Fibroblast of lung (primary cell): ENCODE results near the gene N4BP2L2. TPM values are rescaled to one million over a fixed set of nuclear protein-coding genes. Genes with fewer than 3 reads are reported as not detected.

ENCODE experiments used
- DNase-seq, 2 donors: peaks; one replicate each; pipeline versions ENCODE4 v3.0.0 to v3.0.0-alpha.2; 2010; ENCODE audit warnings: low read depth in 2 of 2
- H2AFZ ChIP-seq: 2 replicates; pipeline ENCODE4 v1.5.1; 2012; ENCODE audit warnings: low read length, control low read depth, inconsistent platforms
- H3K27ac ChIP-seq: 2 replicates; pipeline ENCODE4 v1.5.1; 2011; ENCODE audit warnings: low read length, control low read depth; ENCODE audit not compliant: insufficient read depth
- H3K27me3 ChIP-seq: 2 replicates; pipeline ENCODE4 v1.5.1; 2011; ENCODE audit warnings: mild to moderate bottlenecking, low read length; ENCODE audit not compliant: control insufficient read depth, insufficient read depth
- H3K36me3 ChIP-seq: 2 replicates; pipeline ENCODE4 v1.5.1; 2011; ENCODE audit warnings: low read length; ENCODE audit not compliant: control insufficient read depth, insufficient read depth
- H3K4me1 ChIP-seq: 2 replicates; pipeline ENCODE4 v1.5.1; 2011; ENCODE audit warnings: low read length; ENCODE audit not compliant: control insufficient read depth, insufficient read depth; ENCODE audit errors: extremely low read depth
- H3K4me2 ChIP-seq: 2 replicates; pipeline ENCODE4 v1.5.1; 2011; ENCODE audit warnings: low read length, control low read depth; ENCODE audit not compliant: insufficient read depth; ENCODE audit errors: extremely low read depth
- H3K4me3 ChIP-seq, 4 experiments: fragments of 200-600 bp in 1 of 4; sonication (generic) in 1 of 4; replicated peaks in 1 of 4; 2 replicates each; pipeline ENCODE4 v1.5.1; 2011 to 2016; ENCODE audit warnings: low read length in 4 of 4, low read depth in 3 of 4, mild to moderate bottlenecking in 3 of 4, control low read depth in 2 of 4, inconsistent platforms in 1 of 4, mixed read lengths in 1 of 4; ENCODE audit not compliant: insufficient read depth in 1 of 4; ENCODE audit errors: control extremely low read depth in 1 of 4
- H3K79me2 ChIP-seq: 2 replicates; pipeline ENCODE4 v1.5.1; 2012; ENCODE audit warnings: mild to moderate bottlenecking, low read length, inconsistent platforms; ENCODE audit not compliant: control insufficient read depth, insufficient read depth
- H3K9ac ChIP-seq: 2 replicates; pipeline ENCODE4 v1.5.1; 2011; ENCODE audit warnings: mild to moderate bottlenecking, low read length, control low read depth; ENCODE audit not compliant: insufficient read depth
- H3K9me3 ChIP-seq: 2 replicates; pipeline ENCODE4 v1.5.1; 2012; ENCODE audit warnings: low read depth, low read length; ENCODE audit not compliant: control insufficient read depth, insufficient read depth
- H4K20me1 ChIP-seq: 2 replicates; pipeline ENCODE4 v1.5.1; 2011; ENCODE audit warnings: low read length; ENCODE audit not compliant: control insufficient read depth, insufficient read depth; ENCODE audit errors: extremely low read depth
- CTCF ChIP-seq, 2 donors: IDR thresholded peaks in 1 of 2; conservative IDR thresholded peaks in 1 of 2; 1 replicate in 1 of 2; 2 replicates in 1 of 2; pipeline ENCODE4 v1.5.1; 2011 to 2012; ENCODE audit warnings: low read length in 2 of 2, control low read depth in 1 of 2, inconsistent platforms in 1 of 2, low read depth in 1 of 2, mild to moderate bottlenecking in 1 of 2
- EZH2 ChIP-seq: IDR thresholded peaks from 2 replicates; pipeline ENCODE4 v1.5.1; 2012; ENCODE audit warnings: low read length, control low read depth, mild to moderate bottlenecking; ENCODE audit errors: missing control alignments
- polyA plus RNA-seq, 2 donors: library from polyadenylated mRNA; depleted of rRNA in 1 of 2; stranded (reverse) in 1 of 2; unstranded in 1 of 2; fragments of >200 nt; gene quantifications; 2 replicates each; pipeline ENCODE4 v1.2.1, GENCODE V29; 2011 to 2012; ENCODE audit warnings: missing spikeins in 1 of 2
- total RNA-seq: library from RNA; depleted of rRNA; stranded (reverse); fragments of >200 nt; gene quantifications from 2 replicates; pipeline ENCODE4 v1.2.1, GENCODE V29; 2014

N4BP2L2 gene
- total and polyA plus RNA-seq, 2 donors (not counting 1 experiment from before 2014, with no cell fraction given): 62.4 to 139 TPM

DNA sequence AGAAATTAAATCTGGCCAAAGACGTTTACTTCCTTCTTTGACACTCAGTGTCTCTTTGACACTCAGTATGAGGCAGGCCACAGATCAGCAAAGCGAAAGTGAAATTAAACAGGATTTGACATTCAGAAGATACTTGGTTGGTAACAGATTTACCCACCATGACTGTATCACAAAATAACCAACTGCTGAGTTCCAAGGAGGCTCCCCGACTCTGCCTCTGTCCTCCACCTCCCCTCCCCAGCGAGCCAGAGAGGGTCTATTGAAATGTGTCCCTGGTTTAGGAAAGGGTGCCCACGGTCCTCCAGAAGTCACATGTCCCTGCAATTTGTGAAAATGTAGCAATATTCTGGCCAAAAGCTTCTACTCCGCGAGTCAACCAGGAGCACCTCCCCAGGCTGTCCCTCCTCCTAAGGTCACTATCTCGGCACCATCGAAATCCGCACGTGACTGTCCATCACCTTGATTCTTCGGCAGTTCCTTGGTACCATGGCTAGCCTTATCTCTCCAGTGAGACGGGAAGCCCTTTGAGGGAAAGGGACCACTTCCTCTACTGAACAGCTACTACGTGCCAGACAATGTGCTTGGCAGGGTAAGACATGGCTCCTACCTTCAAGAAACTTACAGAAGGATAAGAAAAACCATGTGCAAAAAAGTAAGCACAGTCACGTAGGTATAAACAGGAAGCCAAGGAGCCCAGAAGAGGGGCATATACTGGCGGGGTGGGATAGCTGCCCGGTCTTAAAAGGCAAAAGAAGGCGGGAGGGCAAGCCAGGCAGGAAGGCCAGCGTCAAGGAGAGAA, 112.2 kb downstream of the N4BP2L2 start:
- no peak for TF ChIP-seq EZH2
- no peak for TF ChIP-seq CTCF (conservative IDR thresholded peaks at IDR 0.05 in 1 of 2, IDR thresholded peaks at IDR 0.05 in 1 of 2; ENCODE audit: low read depth in 1 of 2, low read length in 2 of 2)
- H3K4me2 ChIP-seq: peak overlapping the region; percentile 85
- H3K27me3 ChIP-seq: no peaks in the 10 kb centered on the region
- peak in 1 of 2 donors; percentile 31 for DNase-seq
- H3K9me3 ChIP-seq: no peaks in the 10 kb centered on the region
- H3K79me2 ChIP-seq: no peaks in the 10 kb centered on the region
- peak overlapping the region; percentile 64 for H2AFZ ChIP-seq
- no peaks in the 10 kb centered on the region for H4K20me1 ChIP-seq
- H3K4me1 ChIP-seq: no peaks in the 10 kb centered on the region
- no peak overlapping the region for H3K27ac ChIP-seq
- no peak overlapping the region for H3K9ac ChIP-seq
- H3K4me3 ChIP-seq: peak overlapping the region; percentile 5 to 70 (median 43)
- no peaks in the 10 kb centered on the region for H3K36me3 ChIP-seq

- Histone ChIP-seq H3K27ac (no peak overlapping the region), H4K20me1 (no peaks in the 10 kb centered on the region), H3K9ac (no peak overlapping the region), H2AFZ (no peak overlapping the region), H3K36me3 (no peaks in the 10 kb centered on the region), H3K79me2 (no peaks in the 10 kb centered on the region), H3K9me3 (no peaks in the 10 kb centered on the region), H3K27me3 (no peaks in the 10 kb centered on the region), H3K4me3 (no peak overlapping the region), H3K4me1 (no peaks in the 10 kb centered on the region), H3K4me2 (no peak overlapping the region)
- TF ChIP-seq EZH2 (no peak), CTCF (conservative IDR thresholded peaks at IDR 0.05 in 1 of 2, IDR thresholded peaks at IDR 0.05 in 1 of 2; ENCODE audit: low read depth in 1 of 2, low read length in 2 of 2) (no peak)
- no peak for DNase-seq
Measured at GRCh38 chr13:32425158-32425557, 113.4 kb downstream of the N4BP2L2 start.

DNA sequence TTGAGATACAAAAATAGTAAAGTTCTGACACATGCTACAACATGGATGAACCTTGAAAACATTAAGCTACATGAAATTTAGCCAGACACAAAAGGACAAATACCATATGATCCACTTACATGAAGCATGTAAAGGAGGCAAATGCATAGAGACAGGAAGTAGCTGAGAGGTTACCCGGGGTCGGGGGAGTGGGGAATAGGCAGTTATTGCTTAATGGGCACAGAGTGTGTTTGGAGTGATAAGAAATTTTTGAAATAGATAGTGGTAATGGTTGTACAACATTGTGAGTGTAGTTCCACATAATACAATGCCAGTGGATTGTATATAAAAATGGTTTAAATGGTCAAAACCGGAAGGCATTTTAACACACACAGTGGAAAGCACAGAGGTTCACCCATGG, 115.0 kb downstream of the N4BP2L2 start:
- Histone ChIP-seq H3K27me3 (no peaks in the 10 kb centered on the region), H3K9ac (no peak overlapping the region)

More for the DNA sequence above, 115.0 kb downstream of the N4BP2L2 start:
- Histone ChIP-seq H3K4me2 (no peak overlapping the region), H3K36me3 (no peaks in the 10 kb centered on the region), H3K27ac (no peak overlapping the region), H3K4me1 (no peaks in the 10 kb centered on the region), H2AFZ (no peak overlapping the region), H4K20me1 (no peaks in the 10 kb centered on the region), H3K9me3 (no peaks in the 10 kb centered on the region), H3K4me3 (no peak overlapping the region), H3K79me2 (no peaks in the 10 kb centered on the region)
- no peak for DNase-seq
- TF ChIP-seq CTCF (conservative IDR thresholded peaks at IDR 0.05 in 1 of 2, IDR thresholded peaks at IDR 0.05 in 1 of 2; ENCODE audit: low read depth in 1 of 2, low read length in 2 of 2): no peak
- TF ChIP-seq EZH2: no peak
